ENCODE data around the gene CHRNG.
A peak's percentile ranks its signal among the peaks of the same experiment; 100 is the strongest.

The CHRNG gene

GRCh38 chr2:232506709-232507108, 32.8 kb upstream of the CHRNG start:
- DNase-seq = no peak

- no peak for DNase-seq
These were observed 31.2 kb upstream of the CHRNG start for GRCh38 chr2:232508251-232508650.

GRCh38 chr2:232511336-232511890, 28.1 kb upstream of the CHRNG start:
- DNase-seq = no peak

GRCh38 chr2:232512602-232513001, 26.9 kb upstream of the CHRNG start:
- DNase-seq = no peak

- DNase-seq = no peak
These were observed 26.1 kb upstream of the CHRNG start for GRCh38 chr2:232513353-232513752.

GRCh38 chr2:232515639-232516038, 23.9 kb upstream of the CHRNG start:
- DNase-seq = peak in 1 of 2 donors; percentile 45

GRCh38 chr2:232516551-232516950, 22.9 kb upstream of the CHRNG start:
- no peak for DNase-seq

GRCh38 chr2:232518844-232519243, 20.6 kb upstream of the CHRNG start:
- no peak for DNase-seq

- no peak for DNase-seq
These were observed 19.7 kb upstream of the CHRNG start, which contains the start of gene PRSS56 for GRCh38 chr2:232519581-232520438. Gene PRSS56 (plus strand): TSS chr2:232520388. CDS start chr2:232520599, 211 bp downstream.

GRCh38 chr2:232520489-232520888, 19.0 kb upstream of the CHRNG start:
- DNase-seq = no peak

GRCh38 chr2:232521098-232521497, 18.4 kb upstream of the CHRNG start:
- no peak for DNase-seq

GRCh38 chr2:232521959-232522622, 17.4 kb upstream of the CHRNG start:
- DNase-seq = peak in 1 of 2 donors; percentile 64

- no peak for DNase-seq
These were observed 16.7 kb upstream of the CHRNG start for GRCh38 chr2:232522623-232523401.

- no peak for DNase-seq
These were observed 16.1 kb upstream of the CHRNG start for GRCh38 chr2:232523402-232523681.

- DNase-seq = peak; percentile 15 to 40
These were observed 15.6 kb upstream of the CHRNG start for GRCh38 chr2:232523682-232524597.

GRCh38 chr2:232524771-232525170, 14.7 kb upstream of the CHRNG start:
- no peak for DNase-seq

GRCh38 chr2:232525199-232525598, 14.3 kb upstream of the CHRNG start:
- DNase-seq = no peak

GRCh38 chr2:232525791-232526371, 13.6 kb upstream of the CHRNG start, which contains the start of gene CHRND:
Gene CHRND (plus strand): TSS chr2:232526160. CDS start chr2:232526216, 56 bp downstream.
- DNase-seq = no peak

GRCh38 chr2:232526372-232526941, 13.0 kb upstream of the CHRNG start:
- DNase-seq = no peak

- DNase-seq = no peak
These were observed 11.5 kb upstream of the CHRNG start for GRCh38 chr2:232527905-232528470.

Measured in inflammatory macrophage treated with lipopolysaccharide for 1 hour (primary cell).